Measurements from ENCODE around the gene ACTR2.

- TF ChIP-seq REST (IDR thresholded peaks at IDR 0.05; ENCODE audit: insufficient replicate concordance, low read depth) (no peak), CTCF (IDR thresholded peaks at IDR 0.05; ENCODE audit: insufficient read depth, low read length) (no peak), GABPA (IDR thresholded peaks at IDR 0.05; ENCODE audit: low read depth) (no peak), POLR2AphosphoS5 (IDR thresholded peaks at IDR 0.05; ENCODE audit: low read depth) (no peak)
Measured at GRCh38 chr2:65299246-65299645, 71.6 kb downstream of the ACTR2 start.
